ENCODE data around the gene ARHGAP30.

ARHGAP30 gene

GRCh38 chr1:161077426-161077825 is 7.7 kb upstream of the ARHGAP30 start:
- TF ChIP-seq CTCF (conservative IDR thresholded peaks at IDR 0.05; ENCODE audit: low read depth, low read length) = no peak
- H3K4me3 ChIP-seq (IDR thresholded peaks at IDR 0.05; ENCODE audit: insufficient read depth, low read depth, low read length) = no peak overlapping the region
- H3K9ac ChIP-seq = no peak overlapping the region
- H4K20me1 ChIP-seq (ENCODE audit: insufficient read depth) = no peaks in the 10 kb centered on the region
- H2AFZ ChIP-seq (ENCODE audit: low read depth) = no peak overlapping the region
- no peaks in the 10 kb centered on the region for H3K4me1 ChIP-seq (ENCODE audit: low read depth, poor library complexity, severe bottlenecking)
- H3K79me2 ChIP-seq (ENCODE audit: insufficient read depth, low read depth) = no peaks in the 10 kb centered on the region
- H3K27ac ChIP-seq = no peak overlapping the region
- H3K27me3 ChIP-seq (ENCODE audit: insufficient read depth, low read depth) = no peaks in the 10 kb centered on the region
- H3K4me2 ChIP-seq = no peak overlapping the region
- H3K36me3 ChIP-seq (ENCODE audit: insufficient read depth) = no peaks in the 10 kb centered on the region

- H3K27me3 ChIP-seq (ENCODE audit: insufficient read depth, low read depth) = no peaks in the 10 kb centered on the region
- H2AFZ ChIP-seq (ENCODE audit: low read depth) = no peak overlapping the region
- H3K4me3 ChIP-seq (IDR thresholded peaks at IDR 0.05; ENCODE audit: insufficient read depth, low read depth, low read length) = no peak overlapping the region
- no peaks in the 10 kb centered on the region for H4K20me1 ChIP-seq (ENCODE audit: insufficient read depth)
- H3K4me2 ChIP-seq = no peak overlapping the region
- TF ChIP-seq CTCF (conservative IDR thresholded peaks at IDR 0.05; ENCODE audit: low read depth, low read length) = no peak
- no peaks in the 10 kb centered on the region for H3K79me2 ChIP-seq (ENCODE audit: insufficient read depth, low read depth)
- H3K9ac ChIP-seq = no peak overlapping the region
- H3K4me1 ChIP-seq (ENCODE audit: low read depth, poor library complexity, severe bottlenecking) = peaks cover 8% of the 10 kb centered on the region
- H3K27ac ChIP-seq = no peak overlapping the region
- no peaks in the 10 kb centered on the region for H3K36me3 ChIP-seq (ENCODE audit: insufficient read depth)
These were observed 6.7 kb upstream of the ARHGAP30 start for GRCh38 chr1:161076410-161076809.

GRCh38 chr1:161074676-161075368 is 5.1 kb upstream of the ARHGAP30 start:
- TF ChIP-seq CTCF (conservative IDR thresholded peaks at IDR 0.05; ENCODE audit: low read depth, low read length) = no peak
- no peaks in the 10 kb centered on the region for H3K36me3 ChIP-seq (ENCODE audit: insufficient read depth)
- no peaks in the 10 kb centered on the region for H3K27me3 ChIP-seq (ENCODE audit: insufficient read depth, low read depth)
- no peak overlapping the region for H3K27ac ChIP-seq
- H3K4me1 ChIP-seq (ENCODE audit: low read depth, poor library complexity, severe bottlenecking) = peaks cover 22% of the 10 kb centered on the region
- no peak overlapping the region for H3K4me2 ChIP-seq
- no peaks in the 10 kb centered on the region for H3K79me2 ChIP-seq (ENCODE audit: insufficient read depth, low read depth)
- H2AFZ ChIP-seq (ENCODE audit: low read depth) = no peak overlapping the region
- no peak overlapping the region for H3K4me3 ChIP-seq (IDR thresholded peaks at IDR 0.05; ENCODE audit: insufficient read depth, low read depth, low read length)
- no peak overlapping the region for H3K9ac ChIP-seq
- H4K20me1 ChIP-seq (ENCODE audit: insufficient read depth) = no peaks in the 10 kb centered on the region

- peaks cover 25% of the 10 kb centered on the region for H3K4me1 ChIP-seq (ENCODE audit: low read depth, poor library complexity, severe bottlenecking)
- no peak; the same call in 1 of the 2 replicates for TF ChIP-seq CTCF (conservative IDR thresholded peaks at IDR 0.05; ENCODE audit: low read depth, low read length)
- H4K20me1 ChIP-seq (ENCODE audit: insufficient read depth) = no peaks in the 10 kb centered on the region
- no peak overlapping the region for H3K27ac ChIP-seq
- H3K79me2 ChIP-seq (ENCODE audit: insufficient read depth, low read depth) = peaks cover 11% of the 10 kb centered on the region
- H2AFZ ChIP-seq (ENCODE audit: low read depth) = no peak overlapping the region
- H3K36me3 ChIP-seq (ENCODE audit: insufficient read depth) = no peaks in the 10 kb centered on the region
- no peaks in the 10 kb centered on the region for H3K27me3 ChIP-seq (ENCODE audit: insufficient read depth, low read depth)
- H3K4me2 ChIP-seq = no peak overlapping the region
- H3K9ac ChIP-seq = no peak overlapping the region
- H3K4me3 ChIP-seq (IDR thresholded peaks at IDR 0.05; ENCODE audit: insufficient read depth, low read depth, low read length) = no peak overlapping the region
These were observed 3.9 kb upstream of the ARHGAP30 start for GRCh38 chr1:161073474-161074121.
